Measurements from ENCODE around the gene CCDC12.
"Not testable (repeated sequence)": the region's sequence is repeated elsewhere in the genome, so short reads cannot be mapped to it uniquely, and the experiment has no call there.

Gene CCDC12

GRCh38 chr3:46965151-46965550 lies 11.4 kb downstream of the CCDC12 start:
- no peak for DNase-seq (ENCODE audit: low read depth, low spot score)
- no peak for TF ChIP-seq CTCF (IDR thresholded peaks at IDR 0.05; ENCODE audit: insufficient read depth, low read length, missing control alignments)
- no peak overlapping the region for H3K4me3 ChIP-seq (ENCODE audit: low read depth, low read length)
- POLR2A ChIA-PET = interaction anchor here (1.4 kb wide), 1 partner anchor 11 kb away, joined by 4 read pairs; no protein-coding TSS in a partner anchor
- CTCF ChIA-PET = interaction anchor here (0.6 to 1.4 kb wide), 2 partner anchors 8 to 29 kb away, joined by 3 to 4 read pairs; no protein-coding TSS in a partner anchor

GRCh38 chr3:46964038-46964590 lies 12.4 kb downstream of the CCDC12 start:
- H3K4me3 ChIP-seq (ENCODE audit: low read depth, low read length); POLR2A ChIA-PET; DNase-seq (ENCODE audit: low read depth, low spot score); CTCF ChIA-PET: not testable (repeated sequence)

- CTCF ChIA-PET = no interaction called here
- POLR2A ChIA-PET = no interaction called here
- DNase-seq (ENCODE audit: low read depth, low spot score) = no peak
Measured at GRCh38 chr3:46962990-46963389, 13.6 kb downstream of the CCDC12 start.

GRCh38 chr3:46962427-46962826 lies 14.1 kb downstream of the CCDC12 start:
- DNase-seq (ENCODE audit: low read depth, low spot score) = no peak
- POLR2A ChIA-PET = no interaction called here
- TF ChIP-seq CTCF (IDR thresholded peaks at IDR 0.05; ENCODE audit: insufficient read depth, low read length, missing control alignments) = no peak
- no peak overlapping the region for H3K4me3 ChIP-seq (ENCODE audit: low read depth, low read length)
- CTCF ChIA-PET = no interaction called here

More at GRCh38 chr3:46962990-46963389, 13.6 kb downstream of the CCDC12 start:
- no peak for TF ChIP-seq CTCF (IDR thresholded peaks at IDR 0.05; ENCODE audit: insufficient read depth, low read length, missing control alignments)
- H3K4me3 ChIP-seq (ENCODE audit: low read depth, low read length) = no peak overlapping the region

- no peak overlapping the region for H3K4me3 ChIP-seq (ENCODE audit: low read depth, low read length)
- POLR2A ChIA-PET = no interaction called here
- no peak for DNase-seq (ENCODE audit: low read depth, low spot score)
- CTCF ChIA-PET = interaction anchor here (1.0 to 5.0 kb wide), 3 partner anchors 14 to 38 kb away, joined by 3 to 26 read pairs (median 4); no protein-coding TSS in a partner anchor
- no peak for TF ChIP-seq CTCF (IDR thresholded peaks at IDR 0.05; ENCODE audit: insufficient read depth, low read length, missing control alignments)
Measured at GRCh38 chr3:46960835-46961234, 15.7 kb downstream of the CCDC12 start.

GRCh38 chr3:46960081-46960701 lies 16.4 kb downstream of the CCDC12 start:
- no peak overlapping the region for H3K4me3 ChIP-seq (ENCODE audit: low read depth, low read length)
- DNase-seq (ENCODE audit: low read depth, low spot score) = no peak
- CTCF ChIA-PET = interaction anchor here (0.8 to 5.0 kb wide), 5 partner anchors 8 to 37 kb away, joined by 3 to 26 read pairs (median 4); no protein-coding TSS in a partner anchor
- POLR2A ChIA-PET = interaction anchor here (1.3 kb wide), 1 partner anchor 16 kb away, joined by 4 read pairs; the partner anchor contains the start of gene CCDC12
- no peak for TF ChIP-seq CTCF (IDR thresholded peaks at IDR 0.05; ENCODE audit: insufficient read depth, low read length, missing control alignments)
